Naive thymus-derived CD4-positive, alpha-beta T cell (primary cell): ENCODE data around the gene SUGP1. TPM values are rescaled to one million over a fixed set of nuclear protein-coding genes. Genes with fewer than 3 reads are reported as not detected.
"Not testable (repeated sequence)": the region's sequence is repeated elsewhere in the genome, so short reads cannot be mapped to it uniquely, and the experiment has no call there.

ENCODE experiments used
- ATAC-seq: fragments of 150-1000 bp; cut with Tn5 transposase; 2 replicates; pipeline ENCODE4 v1.10.0; 2021; ENCODE audit warnings: mild to moderate bottlenecking, moderate library complexity
- CTCF ChIA-PET: fragments of 350-600 bp; sonication (Branson Sonifier 250); formaldehyde crosslinking; loops from one replicate; lab custom pipeline; 2021; ENCODE audit warnings: antibody characterized with exemption; lab: Charles Lee
- POLR2A ChIA-PET: fragments of 350-600 bp; sonication (Branson Sonifier 250); formaldehyde crosslinking; loops from one replicate; lab custom pipeline; 2021; ENCODE audit warnings: antibody characterized with exemption, inconsistent platforms; lab: Charles Lee
- DNase-seq, 9 donors: peaks; one replicate each; pipeline versions ENCODE4 v3.0.0 to v3.0.0-alpha.2; 2020 to 2022; ENCODE audit warnings: mixed read lengths in 1 of 9
- H3K27ac ChIP-seq: one replicate; pipeline ENCODE4 v1.7.0; 2013; ENCODE audit warnings: mild to moderate bottlenecking, low read depth, low read length, moderate library complexity
- H3K27me3 ChIP-seq, 2 donors: one replicate each; pipeline ENCODE4 v1.7.0; 2013; ENCODE audit warnings: low read length in 2 of 2, mild to moderate bottlenecking in 2 of 2, moderate library complexity in 2 of 2; ENCODE audit not compliant: control insufficient read depth in 2 of 2, insufficient read depth in 2 of 2
- H3K36me3 ChIP-seq, 3 experiments: 1 replicate in 2 of 3; 2 replicates in 1 of 3; pipeline ENCODE4 v1.7.0; 2013; ENCODE audit warnings: low read length in 3 of 3, mild to moderate bottlenecking in 3 of 3, moderate library complexity in 1 of 3; ENCODE audit not compliant: insufficient read depth in 3 of 3, control insufficient read depth in 2 of 3
- H3K4me1 ChIP-seq, 2 donors: one replicate each; pipeline ENCODE4 v1.7.0; 2013; ENCODE audit warnings: low read length in 2 of 2, mild to moderate bottlenecking in 2 of 2, moderate library complexity in 1 of 2; ENCODE audit not compliant: control insufficient read depth in 2 of 2, insufficient read depth in 2 of 2
- H3K4me3 ChIP-seq: 2 replicates; pipeline ENCODE4 v1.7.0; 2013; ENCODE audit warnings: mild to moderate bottlenecking, low read length
- H3K9me3 ChIP-seq, 3 experiments: 1 replicate in 2 of 3; 2 replicates in 1 of 3; pipeline ENCODE4 v1.7.0; 2013; ENCODE audit warnings: low read length in 3 of 3; ENCODE audit not compliant: control insufficient read depth in 2 of 3
- H3K27ac Mint-ChIP-seq, 9 donors: one replicate each; pipeline ENCODE4 v1.8.0; 2020 to 2022; ENCODE audit warnings: mixed read lengths in 9 of 9, mild to moderate bottlenecking in 8 of 9, moderate library complexity in 5 of 9, inconsistent platforms in 2 of 9
- H3K27me3 Mint-ChIP-seq, 5 donors: one replicate each; pipeline ENCODE4 v1.8.0; 2021 to 2022; ENCODE audit warnings: mixed read lengths in 5 of 5, mild to moderate bottlenecking in 1 of 5
- H3K36me3 Mint-ChIP-seq, 5 donors: one replicate each; pipeline ENCODE4 v1.8.0; 2020 to 2022; ENCODE audit warnings: mixed read lengths in 5 of 5, mild to moderate bottlenecking in 3 of 5, inconsistent platforms in 1 of 5
- H3K4me1 Mint-ChIP-seq, 7 donors: one replicate each; pipeline ENCODE4 v1.8.0; 2020 to 2022; ENCODE audit warnings: mixed read lengths in 7 of 7, mild to moderate bottlenecking in 3 of 7, inconsistent platforms in 1 of 7
- H3K4me3 Mint-ChIP-seq, 10 donors: one replicate each; pipeline ENCODE4 v1.8.0; 2020 to 2022; ENCODE audit warnings: mild to moderate bottlenecking in 10 of 10, mixed read lengths in 10 of 10, moderate library complexity in 6 of 10, inconsistent platforms in 2 of 10
- H3K9me3 Mint-ChIP-seq, 11 donors: one replicate each; pipeline ENCODE4 v1.8.0; 2020 to 2022; ENCODE audit warnings: mixed read lengths in 11 of 11, mild to moderate bottlenecking in 4 of 11, inconsistent platforms in 1 of 11, moderate library complexity in 1 of 11
- intact Hi-C, 2 donors: fragments of 100-400 bp; cut with micrococcal nuclease; formaldehyde crosslinking; loops; one replicate each; pipeline ENCODE4 v1.15.1; 2023
- polyA plus RNA-seq, 2 donors: library from polyadenylated mRNA; unstranded; fragments of 300-500 nt; fragmentation: Illumina TruSeq; gene quantifications; one replicate each; pipeline ENCODE4 v1.2.3, GENCODE V29; 2021
- total RNA-seq, 6 experiments: library from RNA in 5 of 6; stranded (reverse) in 5 of 6; gene quantifications; 1 replicate in 5 of 6; 2 replicates in 1 of 6; pipeline ENCODE4 v1.2.3 and lab custom pipeline; 2021 to 2026

Gene SUGP1
- total and polyA plus RNA-seq, 7 experiments from 2014 or later, result 36.0 to 96.6 (median 59.7) TPM

GRCh38 chr19:19258589-19259338, 61.5 kb downstream of the SUGP1 start:
- ChIA-PET CTCF (no interaction called here), POLR2A (no interaction called here)
- Histone ChIP-seq H3K27ac (no peak overlapping the region), H3K27me3 (peaks cover 6% of the 10 kb centered on the region in 2 donors), H3K9me3 (no peaks in the 10 kb centered on the region), H3K4me3 (no peak overlapping the region), H3K4me1 (no peaks in the 10 kb centered on the region), H3K36me3 (no peaks in the 10 kb centered on the region)
- Mint-ChIP-seq H3K36me3 (no peaks in the 10 kb centered on the region), H3K27me3 (peaks cover 41 to 60% (median 52%) of the 10 kb centered on the region in 5 donors), H3K9me3 (peaks cover 0 to 6% (median 0%) of the 10 kb centered on the region in 11 donors), H3K4me3 (no peak overlapping the region), H3K27ac (no peak overlapping the region), H3K4me1 (peaks cover 4 to 12% (median 9%) of the 10 kb centered on the region in 7 donors)
- intact Hi-C loops, result no loop called here
- DNase-seq (no peak), ATAC-seq (no peak)

GRCh38 chr19:19257836-19258588, 62.3 kb downstream of the SUGP1 start:
- Mint-ChIP-seq H3K9me3 (peaks cover 0 to 6% (median 0%) of the 10 kb centered on the region in 11 donors), H3K4me1 (peaks cover 4 to 12% (median 9%) of the 10 kb centered on the region in 7 donors), H3K27me3 (peaks cover 35 to 56% (median 50%) of the 10 kb centered on the region in 5 donors), H3K27ac (no peak overlapping the region), H3K4me3 (no peak overlapping the region), H3K36me3 (no peaks in the 10 kb centered on the region)
- no peak for DNase-seq
- intact Hi-C loops, result no loop called here
- ChIA-PET CTCF (no interaction called here), POLR2A (no interaction called here)
- no peaks in the 10 kb centered on the region for H3K4me1 ChIP-seq
- peaks cover 6% of the 10 kb centered on the region in 2 donors for H3K27me3 ChIP-seq
- H3K36me3 ChIP-seq, result no peaks in the 10 kb centered on the region
- H3K27ac ChIP-seq, result no peak overlapping the region
- no peak overlapping the region for H3K4me3 ChIP-seq
- H3K9me3 ChIP-seq, result no peaks in the 10 kb centered on the region
- ATAC-seq, result no peak

DNA sequence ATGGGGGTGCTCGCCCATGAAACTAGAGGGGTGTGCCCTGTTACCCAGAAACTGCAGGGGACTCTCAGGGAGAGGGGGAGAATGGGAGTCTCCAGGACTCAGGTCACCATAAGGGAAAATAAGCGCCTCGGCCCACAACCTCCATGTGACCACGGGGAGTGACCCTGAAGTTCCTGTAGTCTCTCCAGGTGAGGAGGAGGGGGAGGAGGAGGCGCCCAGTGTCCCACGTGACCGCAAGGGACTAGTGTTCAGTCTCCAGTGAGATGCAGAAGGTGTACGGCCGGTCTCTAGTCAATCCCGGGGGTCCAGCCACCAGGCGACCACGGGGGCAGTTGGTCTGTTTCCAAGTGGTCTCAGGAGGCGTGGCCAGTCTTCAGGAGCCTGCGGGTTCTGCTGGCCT, 63.2 kb downstream of the SUGP1 start:
- intact Hi-C loops, result no loop called here
- CTCF ChIA-PET, result no interaction called here
- Histone ChIP-seq H3K27ac (no peak overlapping the region), H3K9me3 (no peaks in the 10 kb centered on the region), H3K4me1 (no peaks in the 10 kb centered on the region), H3K36me3 (no peaks in the 10 kb centered on the region), H3K4me3 (no peak overlapping the region), H3K27me3 (peaks cover 3% of the 10 kb centered on the region in 2 donors)
- Mint-ChIP-seq H3K4me3 (no peak overlapping the region), H3K36me3 (no peaks in the 10 kb centered on the region), H3K9me3 (peaks cover 0 to 6% (median 0%) of the 10 kb centered on the region in 11 donors), H3K27me3 (peaks cover 28 to 51% (median 51%) of the 10 kb centered on the region in 5 donors), H3K4me1 (peaks cover 3 to 7% (median 5%) of the 10 kb centered on the region in 7 donors), H3K27ac (no peak overlapping the region)
- DNase-seq (no peak), ATAC-seq (no peak)
- POLR2A ChIA-PET, result no interaction called here

GRCh38 chr19:19256072-19256969, 64.0 kb downstream of the SUGP1 start:
- Histone ChIP-seq H3K4me1 (no peaks in the 10 kb centered on the region), H3K27me3 (peaks cover 0 to 3% of the 10 kb centered on the region in 2 donors), H3K36me3 (no peaks in the 10 kb centered on the region), H3K27ac (no peak overlapping the region), H3K4me3 (no peak overlapping the region), H3K9me3 (no peaks in the 10 kb centered on the region)
- ChIA-PET CTCF (interaction anchor here (0.6 kb wide), 1 partner anchor 234 kb away, joined by 3 read pairs; no protein-coding TSS in a partner anchor), POLR2A (no interaction called here)
- H3K36me3 Mint-ChIP-seq, result peaks cover 0 to 4% (median 0%) of the 10 kb centered on the region in 5 donors
- ATAC-seq, result no peak
- no peak for DNase-seq
- H3K4me1 Mint-ChIP-seq, result peaks cover 0 to 3% (median 0%) of the 10 kb centered on the region in 7 donors
- H3K4me3 Mint-ChIP-seq, result peak overlapping the region in 2 of 10 donors; percentile 20 to 35
- peaks cover 26 to 54% (median 53%) of the 10 kb centered on the region in 5 donors for H3K27me3 Mint-ChIP-seq
- H3K27ac Mint-ChIP-seq, result peak overlapping the region in 1 of 9 donors; percentile 22
- peaks cover 0 to 10% (median 0%) of the 10 kb centered on the region in 11 donors for H3K9me3 Mint-ChIP-seq
- intact Hi-C loops, result no loop called here

DNA sequence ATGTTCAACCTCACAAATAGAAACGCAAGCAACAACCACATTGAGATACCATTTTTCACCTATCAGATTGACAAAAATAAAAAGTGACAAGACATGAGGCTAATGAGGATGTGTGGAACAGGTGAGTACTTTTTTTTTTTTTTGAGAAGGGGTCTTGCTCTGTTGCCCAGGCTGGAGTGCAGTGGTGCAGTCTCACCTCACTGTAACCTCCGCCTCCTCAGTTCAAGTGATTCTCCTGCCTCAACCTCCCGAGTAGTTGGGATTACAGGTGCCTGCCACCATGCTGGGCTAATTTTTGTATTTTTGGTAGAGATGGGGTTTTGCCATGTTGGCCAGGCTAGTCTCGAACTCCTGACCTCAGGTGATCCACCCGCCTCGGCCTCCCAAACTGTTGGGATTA, 66.9 kb downstream of the SUGP1 start:
- H3K36me3 Mint-ChIP-seq, H3K4me1 ChIP-seq, H3K36me3 ChIP-seq, H3K27ac Mint-ChIP-seq, CTCF ChIA-PET, H3K27ac ChIP-seq, H3K9me3 Mint-ChIP-seq, intact Hi-C loops, H3K9me3 ChIP-seq, H3K27me3 ChIP-seq, H3K4me3 Mint-ChIP-seq, DNase-seq, H3K4me3 ChIP-seq, ATAC-seq, H3K4me1 Mint-ChIP-seq, POLR2A ChIA-PET: not testable (repeated sequence)
- peaks cover 28 to 56% (median 48%) of the 10 kb centered on the region in 5 donors for H3K27me3 Mint-ChIP-seq

DNA sequence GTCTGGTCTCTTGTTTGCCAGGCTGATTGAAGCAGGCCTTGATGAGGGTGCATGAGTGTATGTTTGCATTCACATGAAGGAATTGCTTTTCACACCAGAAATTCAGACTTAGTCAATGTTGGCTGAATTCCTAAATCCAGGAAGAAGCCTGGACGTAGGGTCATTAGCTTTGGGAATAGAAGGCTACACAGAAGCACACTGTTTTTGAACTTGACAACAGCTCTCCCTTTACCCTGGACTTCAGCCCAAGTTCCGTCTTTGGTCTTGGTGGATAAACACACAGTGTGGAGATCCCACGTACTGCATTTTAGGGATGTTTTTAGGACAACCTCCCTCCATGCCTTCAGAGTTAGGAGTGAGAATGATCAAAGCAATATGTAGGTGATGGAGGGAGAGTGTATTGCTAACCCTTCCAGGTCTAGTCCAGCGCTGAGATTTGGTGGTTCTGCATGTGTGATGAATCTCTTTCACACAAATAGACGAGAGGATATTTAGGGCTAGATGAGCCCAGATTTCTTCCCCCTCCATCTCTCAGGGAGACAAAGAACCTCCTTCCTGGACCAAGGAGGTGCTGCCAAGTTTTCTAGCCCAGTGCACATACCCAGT, 70.0 kb downstream of the SUGP1 start:
- Mint-ChIP-seq H3K4me3 (no peak overlapping the region), H3K27ac (no peak overlapping the region), H3K4me1 (no peaks in the 10 kb centered on the region), H3K36me3 (peaks cover 0 to 4% (median 0%) of the 10 kb centered on the region in 5 donors), H3K27me3 (peaks cover 27 to 42% (median 33%) of the 10 kb centered on the region in 5 donors), H3K9me3 (peaks cover 0 to 4% (median 0%) of the 10 kb centered on the region in 11 donors)
- intact Hi-C loops, result no loop called here
- Histone ChIP-seq H3K36me3 (no peaks in the 10 kb centered on the region), H3K27ac (no peak overlapping the region), H3K9me3 (no peaks in the 10 kb centered on the region), H3K27me3 (no peaks in the 10 kb centered on the region), H3K4me3 (no peak overlapping the region), H3K4me1 (no peaks in the 10 kb centered on the region)
- CTCF ChIA-PET, result no interaction called here
- ATAC-seq (no peak), DNase-seq (no peak)
- POLR2A ChIA-PET, result no interaction called here
